Retina (tissue), 1 donor: ENCODE measurements around the gene SVOPL.

Source experiments
- DNase-seq: peaks from one replicate; pipeline ENCODE4 v3.0.0-alpha.2; 2016

Gene SVOPL

GRCh38 chr7:138657854-138658386, 43.2 kb downstream of the SVOPL start:
- no peak for DNase-seq

- no peak for DNase-seq
Observed at GRCh38 chr7:138656952-138657351, 44.2 kb downstream of the SVOPL start.

- DNase-seq, result no peak
Observed at GRCh38 chr7:138654616-138655015, 46.5 kb downstream of the SVOPL start.

- no peak for DNase-seq
Observed at GRCh38 chr7:138649506-138649905, 51.7 kb downstream of the SVOPL start.

DNA sequence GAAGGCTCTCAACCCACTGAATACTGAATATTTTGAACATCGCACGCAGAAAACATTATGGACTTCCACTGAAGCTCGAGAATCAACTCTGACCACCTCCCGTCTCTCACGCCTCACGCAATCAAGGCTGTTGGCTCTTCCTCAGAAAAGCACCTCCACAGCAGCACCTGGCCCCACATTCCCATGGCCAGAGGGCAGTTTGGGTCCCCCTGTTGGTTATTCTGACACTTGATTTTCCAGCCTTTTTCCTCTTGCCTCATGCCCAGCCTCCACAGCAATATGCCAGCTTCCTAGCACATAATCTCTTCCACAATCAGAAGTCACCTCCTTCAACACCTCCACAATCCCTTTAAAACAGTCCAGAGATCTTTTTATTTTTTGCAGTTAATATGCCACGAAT, 55.9 kb downstream of the SVOPL start:
- DNase-seq, result no peak

DNA sequence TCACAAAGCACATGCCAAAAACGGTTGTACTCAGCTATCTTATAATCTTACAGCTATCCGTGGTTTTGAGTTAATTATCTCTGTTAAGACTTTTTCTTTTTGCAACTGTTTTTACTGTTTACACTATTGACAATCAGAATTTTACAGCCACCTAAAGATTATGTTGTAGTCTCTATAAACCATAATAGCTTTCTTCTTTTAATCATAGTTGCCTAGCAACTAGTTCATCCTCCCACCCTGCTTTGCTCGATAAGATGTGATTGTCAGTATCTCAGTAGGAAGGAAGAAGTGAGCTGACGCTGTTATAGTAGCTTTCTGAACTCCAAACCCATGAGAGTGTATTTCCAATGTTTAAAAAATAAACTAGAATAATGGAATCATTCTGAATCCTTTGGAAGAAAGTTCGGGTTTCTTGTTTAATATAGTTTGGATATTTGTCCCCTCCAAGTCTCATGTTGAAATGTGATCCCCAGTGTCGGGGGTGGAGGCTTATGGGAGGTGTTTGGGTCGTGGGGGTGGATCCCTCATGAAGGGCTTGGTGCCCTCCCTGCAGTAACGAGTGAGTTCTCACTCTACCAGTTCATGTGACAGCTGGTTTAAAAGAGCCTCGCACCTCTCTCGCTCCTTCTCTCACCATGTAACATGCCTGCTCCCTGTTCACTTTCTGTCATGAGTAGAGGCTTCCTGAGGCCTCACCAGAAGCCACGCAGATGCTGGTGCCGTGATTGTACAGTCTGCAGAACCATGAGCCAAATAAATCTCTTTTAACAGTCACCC, 68.1 kb downstream of the SVOPL start:
- no peak for DNase-seq

GRCh38 chr7:138632384-138632783, 68.8 kb downstream of the SVOPL start:
- DNase-seq, result no peak

GRCh38 chr7:138630059-138630610, 71.0 kb downstream of the SVOPL start:
- DNase-seq, result no peak

DNA sequence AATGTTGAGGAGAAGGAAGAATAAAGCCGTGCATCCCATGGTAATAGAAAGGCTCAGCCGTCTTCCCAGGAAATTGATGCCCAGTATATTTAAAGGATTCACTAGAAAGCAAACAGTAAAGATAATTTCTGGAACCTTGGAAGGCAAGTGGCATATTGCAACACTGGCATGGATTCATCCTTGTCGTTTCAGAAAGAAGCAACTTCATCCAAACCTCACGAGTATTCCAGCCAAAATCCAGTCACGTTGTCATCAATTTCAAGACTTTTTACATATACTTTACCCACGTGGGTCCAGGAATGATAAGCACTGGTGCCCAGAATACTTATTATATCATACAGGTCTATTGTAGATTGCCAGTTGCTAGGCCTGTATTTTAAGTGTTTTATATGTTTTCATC, 73.8 kb downstream of the SVOPL start:
- DNase-seq, result no peak

- DNase-seq, result no peak
Observed at GRCh38 chr7:138626846-138627245, 74.3 kb downstream of the SVOPL start.

GRCh38 chr7:138625849-138626230, 75.3 kb downstream of the SVOPL start:
- DNase-seq, result no peak

GRCh38 chr7:138625084-138625848, 75.9 kb downstream of the SVOPL start:
- no peak for DNase-seq

GRCh38 chr7:138622841-138623240, 78.3 kb downstream of the SVOPL start:
- DNase-seq, result no peak

- no peak for DNase-seq
Observed at GRCh38 chr7:138618933-138619332, 82.2 kb downstream of the SVOPL start.

- DNase-seq, result no peak
Observed at GRCh38 chr7:138618506-138618905, 82.7 kb downstream of the SVOPL start.

- DNase-seq, result no peak
Observed at GRCh38 chr7:138616085-138616484, 85.1 kb downstream of the SVOPL start.

- no peak for DNase-seq
Observed at GRCh38 chr7:138613630-138614029, 87.5 kb downstream of the SVOPL start.

GRCh38 chr7:138610671-138611170, 90.4 kb downstream of the SVOPL start:
- DNase-seq, result no peak

GRCh38 chr7:138608275-138608674, 92.9 kb downstream of the SVOPL start:
- peak; percentile 63 for DNase-seq

GRCh38 chr7:138607216-138608126, 93.7 kb downstream of the SVOPL start:
- peak; percentile 17 for DNase-seq

GRCh38 chr7:138606236-138606635, 94.9 kb downstream of the SVOPL start:
- no peak for DNase-seq

DNA sequence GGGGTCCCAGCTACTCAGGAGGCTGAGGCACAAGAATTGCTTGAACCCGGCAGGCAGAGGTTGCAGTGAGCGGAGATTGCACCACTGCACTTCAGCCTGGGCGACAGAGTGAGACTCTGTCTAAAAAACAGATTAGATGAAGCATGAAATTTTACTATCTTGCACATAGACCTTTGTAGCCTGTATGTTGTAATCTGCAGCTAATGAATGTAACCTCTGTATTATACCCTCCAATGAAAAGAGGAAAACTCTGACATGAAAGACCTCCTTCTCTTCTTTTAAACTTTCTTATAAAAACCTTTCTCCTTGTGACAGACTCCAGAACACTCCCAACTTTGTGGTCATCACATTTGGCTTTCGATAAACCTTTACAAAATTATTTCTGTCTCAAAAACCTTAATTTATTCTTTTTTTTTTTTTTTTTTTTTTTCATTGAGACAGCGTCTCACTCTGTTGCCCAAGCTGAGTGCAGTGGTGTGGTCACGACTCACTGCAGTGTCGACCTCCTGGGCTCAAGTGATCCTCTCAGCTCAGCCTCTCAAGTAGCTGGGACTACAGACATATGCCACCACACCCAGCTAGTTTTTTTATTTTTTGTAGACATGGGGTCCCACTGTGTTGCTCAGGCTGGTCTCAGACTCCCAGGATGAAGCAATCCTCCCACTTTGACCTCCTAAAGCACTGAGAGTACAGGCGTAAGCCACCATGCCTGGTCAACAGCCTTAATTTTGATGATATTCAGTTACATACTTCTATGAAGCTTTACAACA, 97.4 kb downstream of the SVOPL start:
- DNase-seq, result no peak
